Esophagus muscularis mucosa (tissue), 3 donors: ENCODE data around the gene IL6R.

Experiments used
- POLR2AphosphoS5 ChIP-seq, 2 donors: sonication (generic); formaldehyde crosslinking; IDR thresholded peaks; one replicate each; pipeline ENCODE4 v1.6.1; 2017; ENCODE audit warnings: antibody characterized with exemption in 2 of 2
- TF ChIP-seq, protein P1 (sequence below), 3 experiments: fragments of 200-600 bp in 2 of 3; fragments of 450-650 bp in 1 of 3; sonication (generic) in 2 of 3; IDR thresholded peaks; one replicate each; pipeline ENCODE4 v1.5.1; 2017 to 2019; ENCODE audit warnings: antibody characterized with exemption in 3 of 3, mild to moderate bottlenecking in 2 of 3, moderate library complexity in 1 of 3

DNA sequence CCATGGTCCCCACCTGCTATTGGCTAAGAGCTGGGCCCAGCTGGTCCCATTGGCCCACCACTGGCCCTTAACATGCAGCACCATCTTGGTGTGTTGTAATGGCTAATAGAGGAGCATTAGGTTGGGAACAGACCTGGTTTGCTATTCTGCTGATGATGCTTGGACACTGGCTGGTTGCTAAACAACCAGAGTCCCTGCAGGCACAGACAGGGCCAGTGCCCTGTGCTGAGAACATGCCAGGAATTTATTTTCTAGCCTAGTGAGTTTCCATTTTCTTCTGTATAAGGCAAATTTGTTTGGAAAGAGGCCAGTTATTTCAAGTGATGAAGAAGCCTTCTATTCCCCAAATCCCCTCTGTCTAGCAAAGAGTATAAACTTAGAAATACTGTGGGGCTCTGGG, 53.9 kb downstream of the IL6R start:
- TF ChIP-seq, protein P1, sequence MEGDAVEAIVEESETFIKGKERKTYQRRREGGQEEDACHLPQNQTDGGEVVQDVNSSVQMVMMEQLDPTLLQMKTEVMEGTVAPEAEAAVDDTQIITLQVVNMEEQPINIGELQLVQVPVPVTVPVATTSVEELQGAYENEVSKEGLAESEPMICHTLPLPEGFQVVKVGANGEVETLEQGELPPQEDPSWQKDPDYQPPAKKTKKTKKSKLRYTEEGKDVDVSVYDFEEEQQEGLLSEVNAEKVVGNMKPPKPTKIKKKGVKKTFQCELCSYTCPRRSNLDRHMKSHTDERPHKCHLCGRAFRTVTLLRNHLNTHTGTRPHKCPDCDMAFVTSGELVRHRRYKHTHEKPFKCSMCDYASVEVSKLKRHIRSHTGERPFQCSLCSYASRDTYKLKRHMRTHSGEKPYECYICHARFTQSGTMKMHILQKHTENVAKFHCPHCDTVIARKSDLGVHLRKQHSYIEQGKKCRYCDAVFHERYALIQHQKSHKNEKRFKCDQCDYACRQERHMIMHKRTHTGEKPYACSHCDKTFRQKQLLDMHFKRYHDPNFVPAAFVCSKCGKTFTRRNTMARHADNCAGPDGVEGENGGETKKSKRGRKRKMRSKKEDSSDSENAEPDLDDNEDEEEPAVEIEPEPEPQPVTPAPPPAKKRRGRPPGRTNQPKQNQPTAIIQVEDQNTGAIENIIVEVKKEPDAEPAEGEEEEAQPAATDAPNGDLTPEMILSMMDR (IDR thresholded peaks at IDR 0.05) = no peak
- peak; percentile 4 to 50 for TF ChIP-seq POLR2AphosphoS5 (IDR thresholded peaks at IDR 0.05)
